Head of caudate nucleus (tissue), 42 donors: ENCODE data around the gene CCR3.

Experiments
- DNase-seq, 42 donors: peaks; one replicate each; pipeline versions ENCODE4 v3.0.0 to v3.0.0-alpha.2; 2020 to 2021; ENCODE audit warnings: mixed read lengths in 7 of 42
- intact Hi-C: fragments of 100-400 bp; cut with DNase I; formaldehyde crosslinking; loops from one replicate; pipeline ENCODE4 v1.15.0; 2022

The CCR3 gene

GRCh38 chr3:46289966-46290365, 47.7 kb downstream of the CCR3 start:
- DNase-seq = no peak
- intact Hi-C loops = no loop called here

- intact Hi-C loops = no loop called here
- DNase-seq = no peak
These were observed 48.8 kb downstream of the CCR3 start for GRCh38 chr3:46291046-46291445.

GRCh38 chr3:46293035-46293724, 50.9 kb downstream of the CCR3 start:
- intact Hi-C loops = no loop called here
- DNase-seq = no peak

GRCh38 chr3:46293991-46294833, 52.0 kb downstream of the CCR3 start:
- DNase-seq = peak in 19 of 42 donors; percentile 16 to 79 (median 54)
- intact Hi-C loops = no loop called here

GRCh38 chr3:46296826-46297225, 54.6 kb downstream of the CCR3 start:
- intact Hi-C loops = no loop called here
- DNase-seq = no peak

GRCh38 chr3:46297658-46298423, 55.6 kb downstream of the CCR3 start:
- intact Hi-C loops = no loop called here
- DNase-seq = peak in 21 of 42 donors; percentile 10 to 65 (median 35)

- intact Hi-C loops = no loop called here
- DNase-seq = no peak
These were observed 56.8 kb downstream of the CCR3 start for GRCh38 chr3:46298871-46299607.

- no peak for DNase-seq
- intact Hi-C loops = no loop called here
These were observed 57.6 kb downstream of the CCR3 start for GRCh38 chr3:46299608-46300460.

- intact Hi-C loops = no loop called here
- no peak for DNase-seq
These were observed 58.2 kb downstream of the CCR3 start for GRCh38 chr3:46300461-46300789.

- intact Hi-C loops = no loop called here
- peak in 1 of 42 donors; percentile 39 for DNase-seq
These were observed 59.0 kb downstream of the CCR3 start for GRCh38 chr3:46301122-46301835.

- DNase-seq = no peak
- intact Hi-C loops = no loop called here
These were observed 61.0 kb downstream of the CCR3 start for GRCh38 chr3:46303240-46303639.

- intact Hi-C loops = no loop called here
- no peak for DNase-seq
These were observed 62.5 kb downstream of the CCR3 start for GRCh38 chr3:46304739-46305138.

- intact Hi-C loops = no loop called here
- DNase-seq = peak in 12 of 42 donors; percentile 10 to 59 (median 22)
These were observed 70.7 kb downstream of the CCR3 start for GRCh38 chr3:46312991-46313390.

- no peak for DNase-seq
- intact Hi-C loops = no loop called here
These were observed 72.3 kb downstream of the CCR3 start for GRCh38 chr3:46314517-46314916.

GRCh38 chr3:46316206-46316605, 73.9 kb downstream of the CCR3 start:
- intact Hi-C loops = no loop called here
- DNase-seq = no peak
